Posterior vena cava (tissue), 2 donors: ENCODE data around the gene OR5AL1. TPM values are rescaled to one million over a fixed set of nuclear protein-coding genes. Genes with fewer than 3 reads are reported as not detected.
"Not testable (repeated sequence)": the region's sequence is repeated elsewhere in the genome, so short reads cannot be mapped to it uniquely, and the experiment has no call there.

ENCODE experiments used
- DNase-seq: peaks from one replicate; pipeline ENCODE4 v3.0.0-alpha.2; 2020; ENCODE audit warnings: low spot score
- intact Hi-C, 2 donors: fragments of 100-400 bp; cut with DNase I; formaldehyde crosslinking; loops; one replicate each; pipeline versions ENCODE4 v1.14.1 to v1.14.2; 2022 to 2023
- long read RNA-seq, 2 donors: library from polyadenylated mRNA; unstranded; transcript quantifications; one replicate each; pipeline ENCODE4 v2.0.0, GENCODE V29; 2020 to 2021
- total RNA-seq, 2 donors: library from RNA; stranded (reverse); fragmentation: NEBNext Ultra II Directional; extraction: Animal tissue kit (Norgen Biotek cat#: 25700); gene quantifications; one replicate each; pipeline ENCODE4 v1.2.1, GENCODE V29; 2021
- donor health status: DM: yes; HTN: yes; CAD: no.
- donor health status: DM: yes; HTN: yes; CAD: no.

OR5AL1 gene
- not detected for total RNA-seq
- long read RNA-seq, donor 1, result 0 reads
- long read RNA-seq, donor 2, result 0 reads

GRCh38 chr11:56412396-56412795 is at the start of gene OR5AL1:
OR5AL1 (plus strand) TSS chr11:56412696.
- intact Hi-C loops, result no loop called here
- no peak for DNase-seq

GRCh38 chr11:56375324-56375723 is 37.2 kb upstream of the OR5AL1 start, which contains the start of gene OR8U1:
OR8U1 (plus strand) TSS chr11:56375624; CDS start chr11:56375624, 0 bp downstream.
- intact Hi-C loops, result no loop called here
- DNase-seq, result no peak

GRCh38 chr11:56380120-56380519 is 32.4 kb upstream of the OR5AL1 start:
- intact Hi-C loops, result no loop called here
- DNase-seq, result no peak

- no peak for DNase-seq
- intact Hi-C loops, result no loop called here
Measured at GRCh38 chr11:56394381-56394780, 18.1 kb upstream of the OR5AL1 start.

GRCh38 chr11:56396047-56396446 is 16.4 kb upstream of the OR5AL1 start:
- intact Hi-C loops, result no loop called here

GRCh38 chr11:56401858-56402461 is 10.5 kb upstream of the OR5AL1 start:
- DNase-seq, result peak; percentile 68
- intact Hi-C loops, result not testable (repeated sequence)

More at GRCh38 chr11:56396047-56396446, 16.4 kb upstream of the OR5AL1 start:
- DNase-seq, result no peak

- intact Hi-C loops, result no loop called here
- DNase-seq, result no peak
Measured at GRCh38 chr11:56404393-56404792, 8.1 kb upstream of the OR5AL1 start.

- no peak for DNase-seq
- intact Hi-C loops, result no loop called here
Measured at GRCh38 chr11:56410801-56411200, 1.7 kb upstream of the OR5AL1 start.

- intact Hi-C loops, result no loop called here
- no peak for DNase-seq
Measured at GRCh38 chr11:56453521-56453920, 41.0 kb downstream of the OR5AL1 start.

- intact Hi-C loops, result no loop called here
Measured at GRCh38 chr11:56457076-56457475, 44.6 kb downstream of the OR5AL1 start.

More at GRCh38 chr11:56457076-56457475, 44.6 kb downstream of the OR5AL1 start:
- no peak for DNase-seq

Other genes starting within 250 kb of the OR5AL1 start
- not detected for gene OR5J2, start 236.1 kb upstream of the OR5AL1 start, total RNA-seq
- gene OR5T2, start 178.4 kb upstream of the OR5AL1 start, total RNA-seq, result not detected
- gene OR5T3, start 160.4 kb upstream of the OR5AL1 start, total RNA-seq, result not detected
- not detected for gene OR5T1, start 138.5 kb upstream of the OR5AL1 start, total RNA-seq
- not detected for gene OR8H1, start 120.4 kb upstream of the OR5AL1 start, total RNA-seq
- not detected for gene OR8K3, start 97.6 kb upstream of the OR5AL1 start, total RNA-seq
- gene OR8K1, start 66.7 kb upstream of the OR5AL1 start, total RNA-seq, result not detected
- gene OR8J1, start 58.4 kb upstream of the OR5AL1 start, total RNA-seq, result not detected
- gene OR8U1, start 37.1 kb upstream of the OR5AL1 start, total RNA-seq, result not detected
- not detected for gene OR5M3, start 60.7 kb downstream of the OR5AL1 start, total RNA-seq
- not detected for gene OR5M8, start 78.7 kb downstream of the OR5AL1 start, total RNA-seq
- gene OR5M11, start 130.6 kb downstream of the OR5AL1 start, total RNA-seq, result not detected
- gene OR5M10, start 165.0 kb downstream of the OR5AL1 start, total RNA-seq, result not detected
- gene OR5M1, start 202.2 kb downstream of the OR5AL1 start, total RNA-seq, result not detected
- not detected for gene OR5AP2, start 229.7 kb downstream of the OR5AL1 start, total RNA-seq